Liver (tissue), 9 donors: ENCODE measurements around the gene NARF. TPM values are rescaled to one million over a fixed set of nuclear protein-coding genes. Genes with fewer than 3 reads are reported as not detected.

Source experiments
- DNase-seq: peaks from one replicate; pipeline ENCODE4 v3.0.0-alpha.2; 2017; ENCODE audit warnings: low spot score
- H3K27ac ChIP-seq, 2 donors: one replicate each; pipeline ENCODE4 v1.7.0; 2013; ENCODE audit warnings: inconsistent platforms in 2 of 2, low read length in 2 of 2, control low read depth in 1 of 2, low read depth in 1 of 2, mild to moderate bottlenecking in 1 of 2
- H3K27me3 ChIP-seq, 4 donors: one replicate each; pipeline versions ENCODE4 v1.6.1 to v1.7.0; 2013; ENCODE audit warnings: low read length in 3 of 4, inconsistent platforms in 1 of 4, mild to moderate bottlenecking in 1 of 4, moderate library complexity in 1 of 4; ENCODE audit not compliant: control insufficient read depth in 4 of 4, insufficient read depth in 4 of 4
- H3K36me3 ChIP-seq, 4 donors: one replicate each; pipeline versions ENCODE4 v1.6.1 to v1.7.0; 2013; ENCODE audit warnings: low read length in 3 of 4, mild to moderate bottlenecking in 3 of 4, low read depth in 1 of 4, moderate library complexity in 1 of 4; ENCODE audit not compliant: control insufficient read depth in 4 of 4, insufficient read depth in 3 of 4
- H3K4me1 ChIP-seq, 4 donors: one replicate each; pipeline versions ENCODE4 v1.6.1 to v1.7.0; 2013; ENCODE audit warnings: low read length in 3 of 4, mild to moderate bottlenecking in 3 of 4, moderate library complexity in 1 of 4; ENCODE audit not compliant: control insufficient read depth in 4 of 4, insufficient read depth in 4 of 4
- H3K4me3 ChIP-seq, 3 donors: one replicate each; pipeline versions ENCODE4 v1.6.1 to v1.7.0; 2013; ENCODE audit warnings: low read length in 3 of 3, control low read depth in 1 of 3, low read depth in 1 of 3, mild to moderate bottlenecking in 1 of 3
- H3K9ac ChIP-seq, 2 donors: one replicate each; pipeline ENCODE4 v1.7.0; 2013; ENCODE audit warnings: low read length in 2 of 2, mild to moderate bottlenecking in 2 of 2, moderate library complexity in 2 of 2, control low read depth in 1 of 2, low read depth in 1 of 2
- H3K9me3 ChIP-seq, 4 donors: one replicate each; pipeline versions ENCODE4 v1.6.1 to v1.7.0; 2013; ENCODE audit warnings: low read length in 3 of 4; ENCODE audit not compliant: control insufficient read depth in 4 of 4
- CTCF ChIP-seq: fragments of 150-350 bp; IDR thresholded peaks from 2 replicates; pipeline ENCODE4 v1.5.1; 2017; ENCODE audit warnings: improper control_type of control experiment, low read depth, low read length; ENCODE audit not compliant: missing input control
- FOXA1 ChIP-seq: IDR thresholded peaks from 2 replicates; pipeline ENCODE4 v1.6.1; 2016; ENCODE audit warnings: antibody characterized with exemption
- FOXA2 ChIP-seq: IDR thresholded peaks from 2 replicates; pipeline ENCODE4 v1.6.1; 2016; ENCODE audit warnings: antibody characterized with exemption
- HNF4G ChIP-seq: IDR thresholded peaks from 2 replicates; pipeline ENCODE4 v1.6.1; 2016; ENCODE audit warnings: antibody characterized with exemption
- JUND ChIP-seq, 2 donors: IDR thresholded peaks; 2 replicates each; pipeline ENCODE4 v1.6.1; 2016; ENCODE audit warnings: antibody characterized with exemption in 2 of 2
- YY1 ChIP-seq: IDR thresholded peaks from 2 replicates; pipeline ENCODE4 v1.6.1; 2016; ENCODE audit warnings: antibody characterized with exemption, mild to moderate bottlenecking
- WGBS: extraction: QIAGEN DNeasy Blood & Tissue Kit; methylation state at CpG from one replicate; pipeline ENCODE4 v1.1.7; 2013; 5-methylcytosine and 5-hydroxymethylcytosine counted together
- polyA plus RNA-seq, 2 donors: library from polyadenylated mRNA; stranded (reverse) in 1 of 2; unstranded in 1 of 2; fragments of 200-250 nt in 1 of 2; fragments of >200 nt in 1 of 2; fragmentation: Nextera tagmentation in 1 of 2; extraction: Ambion mirVana in 1 of 2; gene quantifications; one replicate each; pipeline versions ENCODE4 v1.2.1 to v1.2.3, GENCODE V29; 2013 to 2015
- total RNA-seq, 2 donors: library from RNA; depleted of rRNA; stranded (reverse); fragments of >200 nt; gene quantifications; one replicate each; pipeline ENCODE4 v1.2.3, GENCODE V29; 2014
- TF ChIP-seq, protein P1 (sequence below): IDR thresholded peaks from 2 replicates; pipeline ENCODE4 v1.6.1; 2016; ENCODE audit warnings: antibody characterized with exemption, mild to moderate bottlenecking
- TF ChIP-seq, protein P2 (sequence below): IDR thresholded peaks from 2 replicates; pipeline ENCODE4 v1.6.1; 2016; ENCODE audit warnings: antibody characterized with exemption
- donor health status: healthy.
- donor health status: healthy.
- donor health status: healthy.
- donor health status: healthy.
- donor health status: healthy.

The NARF gene
- total and polyA plus RNA-seq, 4 donors, result 19.8 to 87.5 (median 26.2) TPM

DNA sequence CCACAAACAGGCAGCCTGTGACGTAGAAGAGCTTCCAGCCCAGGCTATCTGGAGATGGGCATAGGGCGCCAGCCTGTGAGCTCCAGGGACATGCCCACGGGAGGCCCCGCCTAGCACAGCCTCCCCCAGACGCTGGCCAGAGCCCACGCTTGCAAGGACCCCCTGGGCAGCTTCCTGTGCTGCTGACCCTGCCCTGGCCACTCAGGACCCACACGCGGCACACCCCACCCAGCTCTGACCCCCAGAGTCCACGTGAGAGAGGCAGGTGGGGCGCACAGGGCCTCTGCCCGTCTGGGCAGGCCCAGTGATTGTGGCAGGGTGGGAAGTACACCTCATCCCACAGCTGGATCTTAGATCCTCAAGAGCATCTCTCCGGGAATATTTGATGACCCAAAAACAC is 11.9 kb upstream of the NARF start:
- H3K36me3 ChIP-seq, result peaks cover 0 to 10% (median 2%) of the 10 kb centered on the region in 4 donors
- no peaks in the 10 kb centered on the region for H3K9me3 ChIP-seq
- H3K27me3 ChIP-seq, result no peaks in the 10 kb centered on the region
- DNase-seq, result no peak
- no peak overlapping the region for H3K9ac ChIP-seq
- H3K4me1 ChIP-seq, result peaks cover 20 to 59% (median 43%) of the 10 kb centered on the region in 4 donors
- peak overlapping the region in 1 of 2 donors; percentile 79 for H3K27ac ChIP-seq
- H3K4me3 ChIP-seq, result no peak overlapping the region
- 92% methylated on average over 12 of the region's 12 CpGs for WGBS
- TF ChIP-seq YY1 (no peak), JUND (IDR thresholded peaks at IDR 0.05) (no peak)

DNA sequence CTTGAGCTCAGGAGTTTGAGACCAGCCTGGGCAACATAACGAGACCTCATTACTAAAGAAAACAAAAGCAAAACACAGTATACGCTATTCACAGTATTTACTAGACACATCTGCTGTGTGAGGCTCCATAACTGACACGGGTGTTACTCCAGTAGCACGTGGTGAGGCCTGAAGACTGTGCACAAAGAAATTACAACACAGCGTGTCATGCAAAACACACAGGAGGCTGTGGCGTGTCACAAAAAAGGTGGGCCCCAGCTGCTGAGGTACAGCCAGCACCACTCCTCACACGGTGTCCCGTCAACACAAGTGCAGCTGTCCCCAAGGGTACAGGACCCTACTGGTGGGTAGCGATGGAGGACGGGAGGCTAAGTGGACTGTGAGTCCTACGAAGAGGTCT is 10.7 kb upstream of the NARF start:
- WGBS, result 96% methylated on average over 11 of the region's 11 CpGs
- DNase-seq, result no peak
- no peaks in the 10 kb centered on the region for H3K27me3 ChIP-seq
- no peak overlapping the region for H3K27ac ChIP-seq
- H3K9me3 ChIP-seq, result no peaks in the 10 kb centered on the region
- H3K4me3 ChIP-seq, result no peak overlapping the region
- TF ChIP-seq, protein P1, sequence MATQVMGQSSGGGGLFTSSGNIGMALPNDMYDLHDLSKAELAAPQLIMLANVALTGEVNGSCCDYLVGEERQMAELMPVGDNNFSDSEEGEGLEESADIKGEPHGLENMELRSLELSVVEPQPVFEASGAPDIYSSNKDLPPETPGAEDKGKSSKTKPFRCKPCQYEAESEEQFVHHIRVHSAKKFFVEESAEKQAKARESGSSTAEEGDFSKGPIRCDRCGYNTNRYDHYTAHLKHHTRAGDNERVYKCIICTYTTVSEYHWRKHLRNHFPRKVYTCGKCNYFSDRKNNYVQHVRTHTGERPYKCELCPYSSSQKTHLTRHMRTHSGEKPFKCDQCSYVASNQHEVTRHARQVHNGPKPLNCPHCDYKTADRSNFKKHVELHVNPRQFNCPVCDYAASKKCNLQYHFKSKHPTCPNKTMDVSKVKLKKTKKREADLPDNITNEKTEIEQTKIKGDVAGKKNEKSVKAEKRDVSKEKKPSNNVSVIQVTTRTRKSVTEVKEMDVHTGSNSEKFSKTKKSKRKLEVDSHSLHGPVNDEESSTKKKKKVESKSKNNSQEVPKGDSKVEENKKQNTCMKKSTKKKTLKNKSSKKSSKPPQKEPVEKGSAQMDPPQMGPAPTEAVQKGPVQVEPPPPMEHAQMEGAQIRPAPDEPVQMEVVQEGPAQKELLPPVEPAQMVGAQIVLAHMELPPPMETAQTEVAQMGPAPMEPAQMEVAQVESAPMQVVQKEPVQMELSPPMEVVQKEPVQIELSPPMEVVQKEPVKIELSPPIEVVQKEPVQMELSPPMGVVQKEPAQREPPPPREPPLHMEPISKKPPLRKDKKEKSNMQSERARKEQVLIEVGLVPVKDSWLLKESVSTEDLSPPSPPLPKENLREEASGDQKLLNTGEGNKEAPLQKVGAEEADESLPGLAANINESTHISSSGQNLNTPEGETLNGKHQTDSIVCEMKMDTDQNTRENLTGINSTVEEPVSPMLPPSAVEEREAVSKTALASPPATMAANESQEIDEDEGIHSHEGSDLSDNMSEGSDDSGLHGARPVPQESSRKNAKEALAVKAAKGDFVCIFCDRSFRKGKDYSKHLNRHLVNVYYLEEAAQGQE, result no peak
- TF ChIP-seq HNF4G (no peak), YY1 (no peak)
- TF ChIP-seq, protein P2, sequence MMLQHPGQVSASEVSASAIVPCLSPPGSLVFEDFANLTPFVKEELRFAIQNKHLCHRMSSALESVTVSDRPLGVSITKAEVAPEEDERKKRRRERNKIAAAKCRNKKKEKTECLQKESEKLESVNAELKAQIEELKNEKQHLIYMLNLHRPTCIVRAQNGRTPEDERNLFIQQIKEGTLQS, result no peak
- H3K4me1 ChIP-seq, result peaks cover 20 to 56% (median 42%) of the 10 kb centered on the region in 4 donors
- H3K9ac ChIP-seq, result no peak overlapping the region
- no peaks in the 10 kb centered on the region for H3K36me3 ChIP-seq

GRCh38 chr17:82449131-82449882 is 9.2 kb upstream of the NARF start:
- Histone ChIP-seq H3K9me3 (no peaks in the 10 kb centered on the region), H3K4me3 (peak overlapping the region; percentile 77 to 91 (median 86)), H3K36me3 (no peaks in the 10 kb centered on the region), H3K4me1 (peaks cover 11 to 43% (median 34%) of the 10 kb centered on the region in 4 donors), H3K27me3 (no peaks in the 10 kb centered on the region), H3K27ac (peak overlapping the region; percentile 79 to 93), H3K9ac (peak overlapping the region in 1 of 2 donors; percentile 63)
- no peak for DNase-seq
- TF ChIP-seq CTCF, result no peak
- no peak for TF ChIP-seq FOXA1
- TF ChIP-seq FOXA2, result no peak
- WGBS, result 78% methylated on average over 30 of the region's 30 CpGs
